Endodermal cell (in vitro differentiated cells): ENCODE data around the gene FER1L5. TPM values are rescaled to one million over a fixed set of nuclear protein-coding genes. Genes with fewer than 3 reads are reported as not detected.

Experiments used
- DNase-seq: peaks from one replicate; pipeline ENCODE4 v3.0.0-alpha.2; 2017
- H3K27ac ChIP-seq: 2 replicates; pipeline ENCODE4 v1.5.1; 2013; ENCODE audit warnings: mild to moderate bottlenecking, low read depth, low read length, moderate library complexity
- H3K27me3 ChIP-seq: 2 replicates; pipeline ENCODE4 v1.6.1; 2013; ENCODE audit warnings: mild to moderate bottlenecking, low read length, moderate library complexity; ENCODE audit not compliant: insufficient read depth, control insufficient read depth, poor library complexity, severe bottlenecking
- H3K36me3 ChIP-seq: 2 replicates; pipeline ENCODE4 v1.7.0; 2013; ENCODE audit warnings: mild to moderate bottlenecking, low read length, moderate library complexity; ENCODE audit not compliant: control insufficient read depth, insufficient read depth
- H3K4me1 ChIP-seq: one replicate; pipeline ENCODE4 v1.7.0; 2013; ENCODE audit warnings: low read length; ENCODE audit not compliant: control insufficient read depth, insufficient read depth
- H3K4me3 ChIP-seq: 2 replicates; pipeline ENCODE4 v1.5.1; 2013; ENCODE audit warnings: mild to moderate bottlenecking, low read length, moderate library complexity
- H3K9ac ChIP-seq: 2 replicates; pipeline ENCODE4 v1.6.1; 2013; ENCODE audit warnings: mild to moderate bottlenecking, low read length, moderate library complexity; ENCODE audit not compliant: poor library complexity, severe bottlenecking; ENCODE audit errors: extremely low read depth
- H3K9me3 ChIP-seq: 2 replicates; pipeline ENCODE4 v1.6.1; 2013; ENCODE audit warnings: mild to moderate bottlenecking, low read length, moderate library complexity; ENCODE audit not compliant: control insufficient read depth
- H3K27ac Mint-ChIP-seq: 2 replicates; pipeline ENCODE4 v1.8.0; 2020; ENCODE audit warnings: mixed read lengths
- H3K27me3 Mint-ChIP-seq: 2 replicates; pipeline ENCODE4 v1.8.0; 2021; ENCODE audit warnings: mild to moderate bottlenecking, mixed read lengths; ENCODE audit not compliant: insufficient read depth
- H3K36me3 Mint-ChIP-seq: 2 replicates; pipeline ENCODE4 v1.8.0; 2020; ENCODE audit warnings: low read depth, mixed read lengths
- H3K4me1 Mint-ChIP-seq: 2 replicates; pipeline ENCODE4 v1.8.0; 2020; ENCODE audit warnings: mixed read lengths
- H3K4me3 Mint-ChIP-seq: 2 replicates; pipeline ENCODE4 v1.8.0; 2020; ENCODE audit warnings: mild to moderate bottlenecking, moderate library complexity, mixed read lengths
- H3K9me3 Mint-ChIP-seq: 2 replicates; pipeline ENCODE4 v1.8.0; 2020; ENCODE audit warnings: mild to moderate bottlenecking, mixed read lengths
- WGBS, 2 experiments: methylation state at CpG; one replicate each; pipeline versions ENCODE4 v1.1.5 to v1.1.7; 2013; ENCODE audit warnings: missing lambda C conversion rate in 2 of 2, mixed read lengths in 1 of 2; ENCODE audit not compliant: insufficient coverage in 1 of 2, insufficient read length in 1 of 2; 5-methylcytosine and 5-hydroxymethylcytosine counted together
- total RNA-seq, 2 donors: library from RNA; stranded (reverse); fragmentation: NEBNext Ultra II Directional in 1 of 2; extraction: Animal tissue kit (Norgen Biotek cat#: 25700) in 1 of 2; gene quantifications; 2 replicates in 1 of 2; 3 replicates in 1 of 2; pipeline ENCODE4 v1.2.1, GENCODE V29; 2021
- TF ChIP-seq, protein P1 (sequence below): fragments of 200-600 bp; sonication (generic); conservative IDR thresholded peaks from 2 replicates; pipeline ENCODE4 v1.5.0; 2021; ENCODE audit warnings: antibody characterized with exemption, mild to moderate bottlenecking

Gene FER1L5
- total RNA-seq, 2 donors from 2014 or later = 0.35 to 1.7 TPM

DNA sequence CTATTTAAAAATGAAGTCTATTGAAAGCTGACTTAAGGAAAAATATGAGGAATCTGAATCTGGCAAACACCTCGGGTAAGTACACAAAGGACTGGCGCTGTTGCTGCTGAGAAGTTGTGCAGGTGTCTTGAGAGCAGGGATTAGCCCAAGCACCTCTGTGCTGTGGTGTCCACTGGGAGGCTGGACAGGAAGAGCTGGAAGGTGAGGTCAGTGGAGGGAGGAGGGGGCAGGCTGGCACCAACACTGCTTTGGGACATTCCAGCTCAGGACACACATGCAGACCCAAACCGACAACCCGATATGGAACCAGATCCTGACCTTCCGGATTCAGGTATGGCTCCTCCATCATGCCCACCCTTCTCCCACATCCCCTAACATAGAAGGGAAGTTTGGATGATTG, 20.6 kb downstream of the FER1L5 start:
- peaks cover 16% of the 10 kb centered on the region for H3K27me3 Mint-ChIP-seq
- DNase-seq = no peak
- 93 to 94% methylated on average over 2 to 3 of the region's 5 CpGs for WGBS, 2 experiments
- Histone ChIP-seq H3K27ac (no peak overlapping the region), H3K27me3 (no peaks in the 10 kb centered on the region), H3K4me1 (no peaks in the 10 kb centered on the region), H3K4me3 (no peak overlapping the region), H3K9me3 (peaks cover 10% of the 10 kb centered on the region), H3K36me3 (no peaks in the 10 kb centered on the region), H3K9ac (no peak overlapping the region)
- H3K4me1 Mint-ChIP-seq = no peaks in the 10 kb centered on the region
- H3K27ac Mint-ChIP-seq = no peak overlapping the region
- H3K36me3 Mint-ChIP-seq = no peaks in the 10 kb centered on the region
- H3K4me3 Mint-ChIP-seq = no peak overlapping the region
- TF ChIP-seq, protein P1, sequence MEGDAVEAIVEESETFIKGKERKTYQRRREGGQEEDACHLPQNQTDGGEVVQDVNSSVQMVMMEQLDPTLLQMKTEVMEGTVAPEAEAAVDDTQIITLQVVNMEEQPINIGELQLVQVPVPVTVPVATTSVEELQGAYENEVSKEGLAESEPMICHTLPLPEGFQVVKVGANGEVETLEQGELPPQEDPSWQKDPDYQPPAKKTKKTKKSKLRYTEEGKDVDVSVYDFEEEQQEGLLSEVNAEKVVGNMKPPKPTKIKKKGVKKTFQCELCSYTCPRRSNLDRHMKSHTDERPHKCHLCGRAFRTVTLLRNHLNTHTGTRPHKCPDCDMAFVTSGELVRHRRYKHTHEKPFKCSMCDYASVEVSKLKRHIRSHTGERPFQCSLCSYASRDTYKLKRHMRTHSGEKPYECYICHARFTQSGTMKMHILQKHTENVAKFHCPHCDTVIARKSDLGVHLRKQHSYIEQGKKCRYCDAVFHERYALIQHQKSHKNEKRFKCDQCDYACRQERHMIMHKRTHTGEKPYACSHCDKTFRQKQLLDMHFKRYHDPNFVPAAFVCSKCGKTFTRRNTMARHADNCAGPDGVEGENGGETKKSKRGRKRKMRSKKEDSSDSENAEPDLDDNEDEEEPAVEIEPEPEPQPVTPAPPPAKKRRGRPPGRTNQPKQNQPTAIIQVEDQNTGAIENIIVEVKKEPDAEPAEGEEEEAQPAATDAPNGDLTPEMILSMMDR = no peak
- H3K9me3 Mint-ChIP-seq = peaks cover 16% of the 10 kb centered on the region

DNA sequence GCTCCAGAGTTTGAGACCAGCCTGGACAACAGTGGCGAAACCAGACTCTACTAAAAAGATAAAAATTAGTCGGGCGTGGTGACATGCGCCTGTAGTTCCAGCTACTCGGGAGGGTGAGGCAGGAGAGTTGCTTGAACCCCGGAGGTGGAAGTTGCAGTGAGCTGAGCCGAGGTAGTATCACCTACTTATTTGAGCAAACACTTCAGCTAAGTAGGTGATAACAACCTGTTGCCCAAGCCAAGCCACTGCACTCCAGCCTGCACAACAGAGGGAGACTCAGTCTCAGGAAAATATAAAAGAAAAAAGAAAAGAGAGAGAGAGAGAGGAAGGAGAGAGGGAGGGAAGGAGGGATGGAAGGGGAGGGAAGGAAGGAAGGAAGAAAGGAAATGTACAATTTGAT, 21.3 kb downstream of the FER1L5 start:
- DNase-seq = no peak
- Histone ChIP-seq H3K36me3 (no peaks in the 10 kb centered on the region), H3K27me3 (no peaks in the 10 kb centered on the region), H3K4me3 (no peak overlapping the region), H3K4me1 (no peaks in the 10 kb centered on the region), H3K9ac (no peak overlapping the region), H3K27ac (no peak overlapping the region), H3K9me3 (peaks cover 10% of the 10 kb centered on the region)
- no peaks in the 10 kb centered on the region for H3K36me3 Mint-ChIP-seq
- H3K4me1 Mint-ChIP-seq = no peaks in the 10 kb centered on the region
- no peak overlapping the region for H3K27ac Mint-ChIP-seq
- H3K9me3 Mint-ChIP-seq = peaks cover 16% of the 10 kb centered on the region
- no peak overlapping the region for H3K4me3 Mint-ChIP-seq
- TF ChIP-seq, protein P1 = no peak
- H3K27me3 Mint-ChIP-seq = peaks cover 19% of the 10 kb centered on the region
- 86% methylated on average over 7 of the region's 7 CpGs for WGBS, 2 experiments

DNA sequence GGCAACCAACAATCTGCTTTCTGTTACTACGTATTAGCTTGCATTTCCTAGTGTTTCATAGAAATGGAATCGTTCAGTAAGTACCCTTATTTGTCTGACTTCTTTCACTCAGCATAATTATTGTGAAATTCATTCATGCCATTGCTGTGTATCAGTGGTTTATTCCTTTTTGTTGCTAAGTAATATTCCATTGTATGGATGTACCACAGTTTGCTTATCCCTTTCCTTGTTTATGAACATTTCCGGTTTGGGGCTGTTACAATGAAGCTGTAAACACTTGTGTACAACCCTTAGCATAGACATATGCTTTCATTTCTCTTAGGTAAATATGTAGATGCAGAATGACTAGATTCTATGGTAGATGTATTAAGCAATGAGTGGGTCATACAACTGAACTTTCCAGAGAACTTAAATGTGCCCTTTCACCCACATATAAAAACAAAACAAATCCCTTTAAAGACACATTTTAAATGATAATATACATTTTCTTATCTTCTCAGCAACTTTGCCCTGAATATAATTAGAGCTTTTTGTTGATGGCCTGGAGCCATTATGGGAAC, 21.9 kb downstream of the FER1L5 start:
- H3K27me3 Mint-ChIP-seq = peaks cover 19% of the 10 kb centered on the region
- H3K4me3 ChIP-seq = no peak overlapping the region
- H3K27me3 ChIP-seq = no peaks in the 10 kb centered on the region
- no peak for DNase-seq
- no peak overlapping the region for H3K9ac ChIP-seq
- H3K27ac Mint-ChIP-seq = no peak overlapping the region
- no peaks in the 10 kb centered on the region for H3K4me1 Mint-ChIP-seq
- H3K4me1 ChIP-seq = no peaks in the 10 kb centered on the region
- TF ChIP-seq, protein P1 = no peak
- WGBS, 2 experiments = 92 to 100% methylated on average over 1 to 3 of the region's 3 CpGs
- H3K9me3 ChIP-seq = peaks cover 10% of the 10 kb centered on the region
- peaks cover 16% of the 10 kb centered on the region for H3K9me3 Mint-ChIP-seq
- no peak overlapping the region for H3K27ac ChIP-seq
- H3K36me3 Mint-ChIP-seq = no peaks in the 10 kb centered on the region
- no peaks in the 10 kb centered on the region for H3K36me3 ChIP-seq
- no peak overlapping the region for H3K4me3 Mint-ChIP-seq
